Thyroid gland (tissue), 4 donors: ENCODE data around the gene SFXN4. TPM values are rescaled to one million over a fixed set of nuclear protein-coding genes. Genes with fewer than 3 reads are reported as not detected.
"Not testable (repeated sequence)": the region's sequence is repeated elsewhere in the genome, so short reads cannot be mapped to it uniquely, and the experiment has no call there.

Source experiments
- DNase-seq, 2 donors: peaks; one replicate each; pipeline ENCODE4 v3.0.0-alpha.2; 2019
- H3K27ac ChIP-seq, 3 donors: fragments of 200-600 bp; sonication (generic); 1 replicate in 2 of 3; 2 replicates in 1 of 3; pipeline ENCODE4 v1.5.1; 2016 to 2019; ENCODE audit warnings: mild to moderate bottlenecking in 1 of 3, moderate library complexity in 1 of 3
- H3K27me3 ChIP-seq: fragments of 200-600 bp; sonication (generic); one replicate; pipeline ENCODE4 v1.5.1; 2019
- H3K36me3 ChIP-seq, 2 donors: fragments of 200-600 bp; sonication (generic); one replicate each; pipeline ENCODE4 v1.5.1; 2016 to 2019
- H3K4me1 ChIP-seq, 2 donors: fragments of 200-600 bp; sonication (generic); one replicate each; pipeline ENCODE4 v1.5.1; 2017 to 2019
- H3K4me3 ChIP-seq, 3 donors: fragments of 200-600 bp; sonication (generic); replicated peaks in 1 of 3; 1 replicate in 2 of 3; 2 replicates in 1 of 3; pipeline ENCODE4 v1.5.1; 2016; ENCODE audit warnings: mild to moderate bottlenecking in 1 of 3
- H3K9me3 ChIP-seq: fragments of 200-600 bp; sonication (generic); one replicate; pipeline ENCODE4 v1.5.1; 2017
- CTCF ChIP-seq, 6 experiments: fragments of 200-600 bp in 3 of 6; fragments of 450-650 bp in 3 of 6; sonication (generic) in 3 of 6; IDR thresholded peaks; one replicate each; pipeline ENCODE4 v1.5.1; 2016 to 2019; ENCODE audit warnings: antibody characterized with exemption in 6 of 6, mild to moderate bottlenecking in 2 of 6, inconsistent platforms in 1 of 6, moderate library complexity in 1 of 6
- POLR2A ChIP-seq, 2 donors: fragments of 450-650 bp; IDR thresholded peaks; one replicate each; pipeline ENCODE4 v1.6.1; 2017; ENCODE audit warnings: antibody characterized with exemption in 2 of 2, mild to moderate bottlenecking in 2 of 2, moderate library complexity in 1 of 2
- WGBS, 2 donors: methylation state at CpG; one replicate each; pipeline ENCODE4 v1.1.5; 2017; 5-methylcytosine and 5-hydroxymethylcytosine counted together
- intact Hi-C: fragments of 100-400 bp; cut with DNase I; formaldehyde crosslinking; loops from one replicate; pipeline ENCODE4 v1.15.1; 2023
- total RNA-seq, 4 donors: library from RNA; depleted of rRNA; stranded (reverse); fragments of >200 nt; gene quantifications; one replicate each; pipeline ENCODE4 v1.2.3, GENCODE V29; 2016

SFXN4 gene
- total RNA-seq, 4 donors from 2014 or later, result 17.8 to 88.3 (median 36.3) TPM

- Histone ChIP-seq H3K27ac (no peak overlapping the region), H3K9me3 (no peaks in the 10 kb centered on the region), H3K36me3 (peaks cover 0 to 7% of the 10 kb centered on the region in 2 donors), H3K4me1 (no peaks in the 10 kb centered on the region), H3K4me3 (no peak overlapping the region), H3K27me3 (no peaks in the 10 kb centered on the region)
- WGBS, 2 donors, result 88 to 90% methylated on average over 21 of the region's 21 CpGs
- intact Hi-C loops, result no loop called here
- TF ChIP-seq POLR2A (IDR thresholded peaks at IDR 0.05) (no peak), CTCF (IDR thresholded peaks at IDR 0.05) (no peak)
- DNase-seq, result no peak
Measured at GRCh38 chr10:119140603-119141245, 24.8 kb downstream of the SFXN4 start.

GRCh38 chr10:119139464-119140067 is 25.9 kb downstream of the SFXN4 start:
- intact Hi-C loops, result no loop called here
- no peak for TF ChIP-seq POLR2A (IDR thresholded peaks at IDR 0.05)
- peak; percentile 15 to 55 (median 48) for TF ChIP-seq CTCF (IDR thresholded peaks at IDR 0.05)
- DNase-seq, result peak; percentile 37 to 42
- Histone ChIP-seq H3K4me1 (no peaks in the 10 kb centered on the region), H3K36me3 (peaks cover 0 to 2% of the 10 kb centered on the region in 2 donors), H3K27me3 (no peaks in the 10 kb centered on the region), H3K27ac (no peak overlapping the region), H3K9me3 (no peaks in the 10 kb centered on the region), H3K4me3 (no peak overlapping the region)
- WGBS, 2 donors, result 77 to 83% methylated on average over 13 of the region's 13 CpGs

GRCh38 chr10:119138346-119139306 is 26.9 kb downstream of the SFXN4 start:
- no peaks in the 10 kb centered on the region for H3K4me1 ChIP-seq
- H3K27me3 ChIP-seq, result no peaks in the 10 kb centered on the region
- peaks cover 2 to 3% of the 10 kb centered on the region in 2 donors for H3K36me3 ChIP-seq
- no peak overlapping the region for H3K4me3 ChIP-seq
- intact Hi-C loops, result no loop called here
- H3K27ac ChIP-seq, result no peak overlapping the region
- TF ChIP-seq POLR2A (IDR thresholded peaks at IDR 0.05) (no peak), CTCF (IDR thresholded peaks at IDR 0.05) (no peak)
- no peaks in the 10 kb centered on the region for H3K9me3 ChIP-seq
- 93 to 94% methylated on average over 16 of the region's 16 CpGs for WGBS, 2 donors
- no peak for DNase-seq

- H3K27ac ChIP-seq, H3K4me1 ChIP-seq, DNase-seq, H3K4me3 ChIP-seq, H3K27me3 ChIP-seq, H3K9me3 ChIP-seq, intact Hi-C loops: not testable (repeated sequence)
- peaks cover 5 to 10% of the 10 kb centered on the region in 2 donors for H3K36me3 ChIP-seq
- WGBS, 2 donors, result 83 to 84% methylated on average over 8 of the region's 8 CpGs
Measured at GRCh38 chr10:119137878-119138277, 27.6 kb downstream of the SFXN4 start.

GRCh38 chr10:119136084-119136483 is 29.4 kb downstream of the SFXN4 start:
- peaks cover 5 to 16% of the 10 kb centered on the region in 2 donors for H3K36me3 ChIP-seq
- WGBS, 2 donors, result 87 to 96% methylated on average over 7 of the region's 7 CpGs

More at GRCh38 chr10:119136084-119136483, 29.4 kb downstream of the SFXN4 start:
- Histone ChIP-seq H3K27ac (no peak overlapping the region), H3K9me3 (no peaks in the 10 kb centered on the region), H3K4me3 (no peak overlapping the region), H3K27me3 (no peaks in the 10 kb centered on the region), H3K4me1 (no peaks in the 10 kb centered on the region)
- no peak for DNase-seq
- TF ChIP-seq CTCF (IDR thresholded peaks at IDR 0.05), result no peak
- no peak for TF ChIP-seq POLR2A (IDR thresholded peaks at IDR 0.05)
- intact Hi-C loops, result no loop called here
